SK-N-MC (cell line): ENCODE data around the gene CELSR2.

ENCODE experiments used
- EZH2 ChIP-seq: fragments of 200-600 bp; sonication (generic); IDR thresholded peaks from one replicate; pipeline ENCODE4 v1.6.1; 2017; ENCODE audit warnings: antibody characterized with exemption
- FOXP2 ChIP-seq: optimal IDR thresholded peaks from 2 replicates; pipeline ENCODE3; 2011; ENCODE audit warnings: mild to moderate bottlenecking, moderate library complexity; ENCODE audit not compliant: insufficient read depth; ENCODE audit errors: extremely low read length, control extremely low read depth
- POLR2AphosphoS5 ChIP-seq: IDR thresholded peaks from 2 replicates; pipeline ENCODE4 v1.6.1; 2012; ENCODE audit warnings: mild to moderate bottlenecking, low read depth, low read length, borderline replicate concordance

GRCh38 chr1:109258481-109259466, 9.4 kb downstream of the CELSR2 start:
- TF ChIP-seq POLR2AphosphoS5 (no peak), EZH2 (no peak), FOXP2 (no peak)
